GM23338 (cell line): Measurements from ENCODE around the gene C15orf62. TPM values are rescaled to one million over a fixed set of nuclear protein-coding genes. Genes with fewer than 3 reads are reported as not detected.

Experiments
- ATAC-seq: fragments of 200-7000 bp; cut with Tn5 transposase; 3 replicates; pipeline ENCODE4 v1.9.1; 2020
- DNase-seq: peaks from one replicate; pipeline ENCODE4 v3.0.0-alpha.2; 2015; ENCODE audit warnings: low spot score
- H2AFZ ChIP-seq: fragments of 200-600 bp; sonication (generic); 2 replicates; pipeline ENCODE4 v1.8.0; 2016; ENCODE audit warnings: antibody characterized with exemption, mild to moderate bottlenecking, moderate library complexity
- H3F3A ChIP-seq: fragments of 200-600 bp; sonication (generic); replicated peaks from 2 replicates; pipeline ENCODE4 v1.8.0; 2017; ENCODE audit warnings: antibody characterized with exemption, mixed run types, low read depth
- H3K27ac ChIP-seq: fragments of 200-600 bp; sonication (generic); 2 replicates; pipeline ENCODE4 v1.6.1; 2016; ENCODE audit warnings: low read depth
- H3K27me3 ChIP-seq: fragments of 200-600 bp; sonication (generic); 2 replicates; pipeline ENCODE4 v1.8.0; 2016; ENCODE audit warnings: mild to moderate bottlenecking, mixed run types, moderate library complexity; ENCODE audit not compliant: insufficient read depth
- H3K36me3 ChIP-seq: fragments of 200-600 bp; sonication (generic); 2 replicates; pipeline ENCODE4 v1.8.0; 2016; ENCODE audit warnings: mild to moderate bottlenecking; ENCODE audit not compliant: insufficient read depth
- H3K4me1 ChIP-seq: fragments of 200-600 bp; sonication (generic); 2 replicates; pipeline ENCODE4 v1.8.0; 2016; ENCODE audit warnings: mild to moderate bottlenecking, moderate library complexity; ENCODE audit not compliant: insufficient read depth
- H3K4me2 ChIP-seq: fragments of 200-600 bp; sonication (generic); 2 replicates; pipeline ENCODE4 v1.7.1; 2017; ENCODE audit warnings: mixed run types
- H3K4me3 ChIP-seq: fragments of 200-600 bp; sonication (generic); 2 replicates; pipeline ENCODE4 v1.6.1; 2016; ENCODE audit warnings: mixed run types
- H3K79me2 ChIP-seq: fragments of 200-600 bp; sonication (generic); replicated peaks from 2 replicates; pipeline ENCODE4 v1.8.0; 2017; ENCODE audit warnings: mild to moderate bottlenecking; ENCODE audit not compliant: insufficient read depth
- H3K9me2 ChIP-seq: fragments of 200-600 bp; sonication (generic); 2 replicates; pipeline ENCODE4 v1.8.0; 2017; ENCODE audit not compliant: insufficient read depth
- H4K20me1 ChIP-seq: fragments of 200-600 bp; sonication (generic); replicated peaks from 2 replicates; pipeline ENCODE4 v1.8.0; 2017; ENCODE audit warnings: mild to moderate bottlenecking; ENCODE audit not compliant: insufficient read depth
- H3K27ac Mint-ChIP-seq: 2 replicates; pipeline ENCODE4 v1.8.0; 2020; ENCODE audit warnings: inconsistent platforms, mild to moderate bottlenecking, moderate library complexity, mixed read lengths
- H3K27me3 Mint-ChIP-seq: 3 replicates; pipeline ENCODE4 v1.8.0; 2022; ENCODE audit warnings: low read depth, mild to moderate bottlenecking, moderate library complexity, mixed read lengths, inconsistent platforms; ENCODE audit not compliant: insufficient read depth, poor library complexity
- H3K36me3 Mint-ChIP-seq: 3 replicates; pipeline ENCODE4 v1.8.0; 2021; ENCODE audit warnings: low read depth, mild to moderate bottlenecking, inconsistent platforms, moderate library complexity, mixed read lengths
- H3K4me1 Mint-ChIP-seq: 3 replicates; pipeline ENCODE4 v1.8.0; 2020; ENCODE audit warnings: mild to moderate bottlenecking, inconsistent platforms, mixed read lengths
- H3K4me3 Mint-ChIP-seq: 3 replicates; pipeline ENCODE4 v1.8.0; 2021; ENCODE audit warnings: moderate library complexity, mild to moderate bottlenecking, inconsistent platforms, mixed read lengths
- H3K9me3 Mint-ChIP-seq: 3 replicates; pipeline ENCODE4 v1.8.0; 2020; ENCODE audit warnings: moderate library complexity, mild to moderate bottlenecking, inconsistent platforms, mixed read lengths
- CREB1 ChIP-seq: fragments of 250-450 bp; sonication (Bioruptor Pico); IDR thresholded peaks from 2 replicates; pipeline ENCODE4 v1.5.0; 2020; ENCODE audit warnings: low read depth, mild to moderate bottlenecking, moderate library complexity
- CTCF ChIP-seq, 2 experiments: fragments of 200-600 bp in 1 of 2; sonication (generic) in 1 of 2; conservative IDR thresholded peaks; 2 replicates each; pipeline versions ENCODE4 v1.5.1 to v1.6.1; 2016 to 2017; ENCODE audit warnings: antibody characterized with exemption in 2 of 2, low read depth in 2 of 2, mild to moderate bottlenecking in 2 of 2, moderate library complexity in 1 of 2
- ETS1 ChIP-seq: IDR thresholded peaks from 2 replicates; pipeline ENCODE4 v1.6.1; 2016; ENCODE audit warnings: antibody characterized with exemption
- EZH2 ChIP-seq: fragments of 200-600 bp; sonication (generic); IDR thresholded peaks from one replicate; pipeline ENCODE4 v1.8.0; 2017; ENCODE audit warnings: antibody characterized with exemption, mild to moderate bottlenecking, low read depth; ENCODE audit not compliant: unreplicated experiment
- EZH2phosphoT487 ChIP-seq: fragments of 200-600 bp; sonication (generic); IDR thresholded peaks from one replicate; pipeline ENCODE4 v1.8.1; 2018; ENCODE audit warnings: antibody characterized with exemption; ENCODE audit not compliant: unreplicated experiment
- JUNB ChIP-seq: IDR thresholded peaks from one replicate; pipeline ENCODE4 v1.6.1; 2016; ENCODE audit warnings: antibody characterized with exemption; ENCODE audit not compliant: unreplicated experiment
- NANOG ChIP-seq: IDR thresholded peaks from 2 replicates; pipeline ENCODE4 v1.6.1; 2016; ENCODE audit warnings: antibody characterized with exemption, borderline replicate concordance
- POLR2AphosphoS5 ChIP-seq: IDR thresholded peaks from 2 replicates; pipeline ENCODE4 v1.6.1; 2016; ENCODE audit warnings: antibody characterized with exemption, low read depth
- REST ChIP-seq: IDR thresholded peaks from one replicate; pipeline ENCODE4 v1.6.1; 2018; ENCODE audit warnings: antibody characterized with exemption; ENCODE audit not compliant: unreplicated experiment
- STAT1 ChIP-seq: IDR thresholded peaks from one replicate; pipeline ENCODE4 v1.6.1; 2016; ENCODE audit warnings: antibody characterized with exemption; ENCODE audit not compliant: unreplicated experiment
- ZNF114 ChIP-seq: fragments of 250-450 bp; sonication (Bioruptor Pico); IDR thresholded peaks from 2 replicates; pipeline ENCODE4 v1.5.0; 2020; ENCODE audit warnings: mild to moderate bottlenecking, moderate library complexity
- ZNF331 ChIP-seq: fragments of 250-450 bp; sonication (Bioruptor Pico); IDR thresholded peaks from 2 replicates; pipeline ENCODE4 v1.5.0; 2020; ENCODE audit warnings: low read depth, mild to moderate bottlenecking, moderate library complexity
- ZNF462 ChIP-seq: fragments of 250-450 bp; sonication (Bioruptor Pico); IDR thresholded peaks from 2 replicates; pipeline ENCODE4 v1.5.0; 2020; ENCODE audit warnings: mild to moderate bottlenecking, moderate library complexity
- polyA plus RNA-seq: library from polyadenylated mRNA; unstranded; fragments of >200 nt; fragmentation: Nextera tagmentation; extraction: Ambion mirVana; gene quantifications from 2 replicates; pipeline ENCODE4 v1.2.1, GENCODE V29; 2016
- total RNA-seq: library from RNA; depleted of rRNA; stranded (reverse); fragments of >200 nt; shearing (Covaris generic); gene quantifications from 2 replicates; pipeline ENCODE4 v1.2.3, GENCODE V29; 2014

C15orf62 gene
- total and polyA plus RNA-seq, 2 experiments from 2014 or later: 0.16 to 0.80 TPM

- Histone ChIP-seq H3F3A (0 out of 2 replicates have a peak, but pooled peaks cover 9% of the 10 kb centered on the region), H3K4me3 (no peak overlapping the region), H4K20me1 (peaks cover 10% of the 10 kb centered on the region; the same call in 1 of the 2 replicates), H3K4me2 (no peak overlapping the region), H3K9me2 (no peaks in the 10 kb centered on the region), H3K79me2 (no peaks in the 10 kb centered on the region), H3K27ac (0 out of 2 replicates have a peak overlapping the region, but pooled peaks have one; percentile 50), H3K36me3 (peaks cover 33% of the 10 kb centered on the region), H3K27me3 (no peaks in the 10 kb centered on the region), H2AFZ (no peak overlapping the region), H3K4me1 (peaks cover 27% of the 10 kb centered on the region)
- Mint-ChIP-seq H3K9me3 (no peaks in the 10 kb centered on the region), H3K4me1 (peaks cover 38% of the 10 kb centered on the region), H3K36me3 (peaks cover 71% of the 10 kb centered on the region), H3K27ac (no peak overlapping the region; the same call in 1 of the 2 replicates), H3K27me3 (peaks cover 9% of the 10 kb centered on the region), H3K4me3 (no peak overlapping the region)
- ATAC-seq: no peak
- TF ChIP-seq CREB1 (CRISPR knock-in tag) (no peak), NANOG (no peak), CTCF (conservative IDR thresholded peaks at IDR 0.05; ENCODE audit: low read depth in 2 of 2) (no peak), STAT1 (no peak), POLR2AphosphoS5 (no peak), EZH2 (no peak), JUNB (no peak), ETS1 (no peak), ZNF331 (no peak), ZNF462 (CRISPR knock-in tag) (no peak), EZH2phosphoT487 (no peak), REST (no peak), ZNF114 (CRISPR knock-in tag) (no peak)
- no peak for DNase-seq
Measured at GRCh38 chr15:40736575-40736974, 33.2 kb upstream of the C15orf62 start.
